GM18502 (cell line): ENCODE results near the gene SLC25A43.
"Not testable (repeated sequence)": the region's sequence is repeated elsewhere in the genome, so short reads cannot be mapped to it uniquely, and the experiment has no call there.

Experiments used
- ATAC-seq: cut with Tn5 transposase; IDR thresholded peaks from one replicate; pipeline ENCODE4 v1.9.1; 2021; ENCODE audit warnings: mild to moderate bottlenecking; ENCODE audit not compliant: unreplicated experiment, poor library complexity

Gene SLC25A43

DNA sequence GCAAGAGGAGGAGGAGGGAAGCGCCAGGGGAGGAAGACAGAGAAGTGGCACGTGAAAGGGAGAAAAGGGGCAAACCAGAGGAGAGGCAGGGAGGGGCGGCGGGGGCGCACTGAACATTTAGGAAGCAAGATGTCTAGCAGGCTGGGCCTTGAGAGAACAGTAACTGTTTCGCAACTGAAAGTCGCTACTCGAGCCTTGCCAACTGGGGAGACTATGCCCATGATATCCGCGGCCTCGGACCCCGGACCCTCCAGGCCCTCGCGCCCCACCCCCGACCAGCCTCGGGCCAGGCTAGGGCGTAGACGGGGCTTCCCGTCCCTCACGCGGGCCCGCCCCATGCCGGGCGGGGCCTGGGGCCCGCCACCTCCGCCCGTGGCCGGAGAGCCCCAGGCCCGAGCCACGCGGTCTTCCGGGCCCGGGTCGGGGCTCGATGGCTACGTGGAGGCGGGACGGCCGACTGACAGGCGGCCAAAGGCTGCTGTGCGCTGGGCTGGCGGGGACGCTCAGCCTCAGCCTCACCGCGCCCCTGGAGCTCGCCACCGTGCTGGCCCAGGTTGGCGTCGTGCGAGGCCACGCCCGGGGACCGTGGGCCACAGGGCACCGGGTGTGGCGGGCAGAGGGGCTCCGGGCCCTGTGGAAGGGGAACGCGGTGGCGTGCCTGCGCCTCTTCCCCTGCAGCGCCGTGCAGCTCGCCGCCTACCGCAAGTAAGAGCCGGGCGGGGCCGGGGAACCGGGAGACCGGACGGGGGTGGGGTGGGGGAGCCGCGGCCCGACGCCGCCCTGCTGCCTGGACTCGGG, at the start of gene SLC25A43:
Gene SLC25A43, plus strand, starts transcription at position 363 of the 798 bp plus-strand sequence. Its CDS starts 68 bp downstream, at position 431.
- ATAC-seq = peak; percentile 92

DNA sequence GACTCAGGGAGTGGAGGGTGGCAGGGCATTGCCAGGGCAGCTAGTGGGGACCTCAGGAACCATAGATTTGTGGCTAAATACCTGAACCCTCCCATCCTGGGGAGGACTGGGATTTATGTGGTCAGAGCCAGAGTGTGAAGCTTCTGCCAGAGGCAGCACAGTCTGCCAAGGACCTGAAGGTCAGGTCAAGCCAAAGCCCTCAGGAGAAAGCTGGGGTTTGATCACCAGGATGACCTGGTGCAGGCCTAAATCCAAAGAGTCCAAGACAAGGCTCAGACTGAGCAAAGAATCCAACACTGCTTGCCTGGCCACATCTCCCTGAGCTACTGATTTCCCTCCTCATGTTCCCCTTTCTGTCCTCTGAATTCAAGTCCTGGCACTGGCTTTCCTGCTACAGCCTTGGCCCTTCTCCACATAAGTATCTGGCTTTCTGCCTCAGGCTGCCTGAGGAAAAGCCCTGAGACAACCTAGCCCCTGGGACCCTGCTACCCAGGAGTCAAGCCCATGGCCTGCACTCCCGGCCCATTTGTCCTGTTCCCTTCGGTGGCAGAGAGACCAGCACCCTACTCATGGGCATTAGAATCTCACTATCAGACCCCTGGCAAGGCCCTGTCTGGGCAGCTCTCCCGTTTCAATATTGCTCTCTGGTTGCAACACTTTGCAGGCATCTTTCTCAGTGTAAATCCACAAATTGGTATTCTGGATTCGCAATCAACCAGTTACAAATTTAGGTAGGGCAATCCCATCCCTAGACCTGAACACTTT, 39.3 kb upstream of the SLC25A43 start:
- ATAC-seq = no peak

DNA sequence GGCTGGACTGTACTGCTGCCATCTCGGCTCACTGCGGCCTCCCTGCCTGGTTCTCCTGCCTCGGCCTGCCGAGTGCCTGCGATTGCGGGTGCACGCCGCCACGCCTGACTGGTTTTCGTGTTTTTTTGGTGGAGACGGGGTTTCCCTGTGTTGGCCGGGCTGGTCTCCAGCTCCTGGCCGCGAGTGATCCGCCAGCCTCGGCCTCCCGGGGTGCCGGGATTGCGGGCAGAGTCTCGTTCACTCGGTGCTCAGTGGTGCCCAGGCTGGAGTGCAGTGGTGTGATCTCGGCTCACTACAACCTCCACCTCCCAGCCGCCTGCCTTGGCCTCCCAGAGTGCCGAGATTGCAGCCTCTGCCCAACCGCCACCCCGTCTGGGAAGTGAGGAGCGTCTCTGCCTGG, 37.7 kb upstream of the SLC25A43 start:
- ATAC-seq = not testable (repeated sequence)

DNA sequence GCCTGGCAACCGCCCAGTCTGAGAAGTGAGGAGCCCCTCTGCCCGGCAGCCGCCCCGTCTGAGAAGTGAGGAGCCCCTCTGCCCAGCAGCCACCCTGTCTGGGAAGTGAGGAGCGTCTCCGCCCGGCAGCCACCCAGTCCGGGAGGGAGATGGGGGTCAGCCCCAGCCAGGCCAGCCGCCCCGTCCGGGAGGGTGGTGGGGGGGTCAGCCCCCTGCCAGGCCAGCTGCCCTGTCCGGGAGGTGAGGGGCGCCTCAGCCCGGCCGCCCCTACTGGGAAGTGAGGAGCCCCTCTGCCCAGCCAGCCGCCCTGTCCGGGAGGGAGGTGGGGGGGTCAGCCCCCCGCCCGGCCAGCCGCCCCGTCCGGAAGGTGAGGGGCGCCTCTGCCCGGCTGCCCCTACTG, 37.1 kb upstream of the SLC25A43 start:
- ATAC-seq = not testable (repeated sequence)

DNA sequence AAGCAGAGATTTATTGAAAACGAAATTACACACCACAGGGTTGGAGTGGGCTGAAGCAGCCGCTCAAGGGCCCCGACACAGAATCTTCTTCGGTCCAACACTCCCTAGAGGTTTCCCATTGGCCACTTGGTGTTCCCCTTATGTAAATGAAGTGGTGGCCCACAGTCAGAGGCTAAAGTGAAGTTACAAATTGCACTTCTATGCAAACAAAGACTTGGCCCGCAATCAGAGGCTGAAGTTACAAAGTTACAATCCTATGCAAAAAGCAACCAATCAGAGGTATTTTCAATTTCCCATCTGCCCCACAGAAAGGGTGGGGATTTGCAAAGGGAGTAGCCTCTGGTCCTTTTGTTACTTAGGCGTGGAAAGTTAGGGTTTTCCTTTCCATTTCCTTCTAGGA, 35.7 kb upstream of the SLC25A43 start:
- no peak for ATAC-seq

DNA sequence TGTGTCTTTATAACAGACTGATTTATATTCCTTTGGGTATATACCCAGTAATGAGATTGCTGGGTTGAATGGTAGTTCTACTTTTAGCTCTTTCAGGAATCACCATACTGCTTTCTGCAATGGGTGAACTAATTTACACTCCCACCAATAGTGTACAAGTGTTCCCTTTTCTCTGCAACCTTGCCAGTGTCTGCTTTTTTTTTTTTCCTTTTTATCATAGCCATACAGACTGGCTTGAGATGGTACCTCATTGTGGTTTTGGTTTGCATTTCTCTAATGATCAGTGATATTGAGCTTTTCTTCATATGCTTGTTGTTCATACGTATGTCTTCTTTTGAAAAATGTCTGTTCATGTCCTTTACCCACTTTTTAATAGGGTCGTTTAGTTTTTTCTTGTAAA, 27.3 kb upstream of the SLC25A43 start:
- not testable (repeated sequence) for ATAC-seq

DNA sequence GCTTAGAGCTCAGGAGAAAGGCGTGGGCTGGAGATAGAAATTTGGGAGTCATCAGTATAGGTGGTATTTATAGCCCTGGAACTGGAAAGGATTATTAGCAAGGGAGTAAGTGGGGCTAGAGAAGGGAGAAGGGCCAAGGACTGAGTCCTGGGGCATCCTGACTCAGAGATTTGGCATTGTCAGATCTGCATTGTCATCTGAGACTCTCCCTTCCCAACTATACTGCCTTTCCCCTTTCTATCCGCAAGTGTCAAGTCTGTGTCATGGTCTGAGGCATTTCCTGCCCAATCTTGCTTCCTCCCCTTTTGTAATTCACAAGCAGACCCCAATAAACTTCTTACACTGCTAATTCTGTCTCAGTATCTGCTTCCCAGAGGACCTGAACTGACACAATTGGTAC, 24.4 kb upstream of the SLC25A43 start:
- no peak for ATAC-seq

DNA sequence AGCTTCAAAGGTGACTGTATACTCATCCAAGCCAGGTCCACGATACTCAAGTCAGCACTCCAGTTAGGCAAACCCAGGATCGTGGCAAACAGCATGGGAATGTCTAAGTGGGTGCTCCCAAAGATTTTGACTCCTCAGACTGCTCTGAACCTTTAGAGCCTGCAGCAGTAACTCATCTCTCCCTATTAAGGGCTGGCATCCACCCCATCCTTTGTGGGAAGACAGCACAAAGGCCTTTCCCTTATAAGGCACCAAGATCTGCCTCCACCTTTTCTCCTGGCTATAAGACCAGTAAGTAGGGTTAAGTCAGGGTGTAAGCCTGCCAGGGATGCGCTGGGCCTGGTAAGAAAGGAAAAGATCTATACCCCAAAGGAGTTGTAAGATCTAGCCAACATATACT, 23.6 kb upstream of the SLC25A43 start:
- no peak for ATAC-seq

DNA sequence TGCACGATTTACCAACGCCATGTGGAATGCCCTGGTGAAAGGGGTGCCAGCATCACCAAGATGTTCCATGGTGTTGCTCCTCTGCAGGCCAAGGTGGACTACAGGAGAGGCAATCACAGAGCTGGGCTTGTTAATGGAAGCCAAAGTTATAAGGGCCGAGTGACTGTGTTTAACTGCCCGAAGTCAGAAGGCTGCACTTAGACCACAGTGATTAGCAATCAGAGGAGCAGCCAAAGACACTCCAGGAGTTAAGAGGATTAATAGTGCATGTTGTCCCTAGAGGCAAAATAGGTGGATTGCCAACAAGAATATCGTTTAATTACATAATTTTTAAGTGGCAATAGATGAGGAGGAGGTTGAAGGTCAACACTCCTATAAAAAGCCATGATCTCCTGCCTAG, 22.8 kb upstream of the SLC25A43 start:
- no peak for ATAC-seq

DNA sequence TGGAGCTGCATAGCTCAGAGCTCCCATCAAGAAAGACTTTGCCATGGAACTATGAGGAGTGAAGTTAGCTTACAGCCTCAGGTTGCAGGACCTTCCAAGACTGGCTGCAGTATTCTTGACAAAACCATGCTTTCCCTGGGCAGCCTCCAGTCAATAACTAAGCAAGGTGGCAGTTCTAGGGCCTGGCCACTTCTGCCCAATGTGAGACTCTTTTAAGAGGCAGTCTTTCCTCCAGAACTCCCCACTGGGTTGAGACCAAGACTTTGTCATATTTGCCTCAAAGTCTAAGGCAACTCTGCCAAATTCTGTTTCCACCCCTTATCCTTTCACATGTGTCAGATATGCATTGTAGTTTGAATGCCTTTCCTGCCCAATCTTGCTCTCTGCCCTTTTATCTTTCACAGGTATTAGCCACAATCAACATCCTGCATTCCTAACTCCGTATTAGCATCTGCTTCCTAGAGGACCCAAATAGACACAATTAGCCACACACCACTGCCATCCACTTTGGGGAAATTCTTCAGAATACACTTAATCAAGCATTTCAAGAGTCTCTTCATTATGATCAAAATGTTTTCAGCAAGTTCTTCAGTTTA, 17.7 kb upstream of the SLC25A43 start:
- no peak for ATAC-seq

DNA sequence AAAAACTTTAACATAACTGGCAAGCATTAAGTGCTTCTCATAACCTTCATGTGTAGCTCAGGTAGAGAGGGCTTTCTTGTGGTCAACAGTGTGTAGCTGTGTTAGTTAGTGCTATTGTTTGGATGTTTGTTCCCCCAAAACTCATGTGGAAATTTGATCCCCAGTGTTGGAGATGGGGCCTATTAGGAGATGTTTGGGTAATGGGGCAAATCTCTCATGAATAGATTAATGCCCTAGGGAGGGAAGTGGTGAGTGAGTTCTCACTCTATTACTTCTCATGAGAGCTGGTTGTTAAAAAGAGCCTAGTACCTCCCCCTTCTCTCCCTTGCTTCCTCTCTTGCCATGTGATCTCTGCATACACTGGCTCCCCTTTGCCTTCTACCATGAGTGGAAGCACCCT, 16.5 kb upstream of the SLC25A43 start:
- ATAC-seq = no peak

DNA sequence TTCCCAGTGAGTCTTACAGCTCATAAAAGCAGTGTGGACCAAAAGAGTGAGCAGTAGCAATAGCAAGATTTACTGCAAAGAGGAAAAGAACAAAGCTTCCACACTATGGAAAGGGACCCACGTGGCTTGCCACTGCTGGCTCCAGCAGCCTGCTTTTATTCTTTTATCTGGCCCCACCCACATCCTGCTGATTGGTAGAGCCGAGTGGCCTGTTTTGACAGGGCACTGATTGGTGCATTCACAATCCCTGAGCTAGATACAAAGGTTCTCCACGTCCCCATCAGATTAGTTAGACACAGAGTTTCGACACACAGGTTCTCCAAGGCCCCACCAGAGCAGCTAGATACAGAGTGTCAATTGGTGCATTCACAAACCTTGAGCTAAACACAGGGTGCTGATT, 12.5 kb upstream of the SLC25A43 start:
- not testable (repeated sequence) for ATAC-seq

DNA sequence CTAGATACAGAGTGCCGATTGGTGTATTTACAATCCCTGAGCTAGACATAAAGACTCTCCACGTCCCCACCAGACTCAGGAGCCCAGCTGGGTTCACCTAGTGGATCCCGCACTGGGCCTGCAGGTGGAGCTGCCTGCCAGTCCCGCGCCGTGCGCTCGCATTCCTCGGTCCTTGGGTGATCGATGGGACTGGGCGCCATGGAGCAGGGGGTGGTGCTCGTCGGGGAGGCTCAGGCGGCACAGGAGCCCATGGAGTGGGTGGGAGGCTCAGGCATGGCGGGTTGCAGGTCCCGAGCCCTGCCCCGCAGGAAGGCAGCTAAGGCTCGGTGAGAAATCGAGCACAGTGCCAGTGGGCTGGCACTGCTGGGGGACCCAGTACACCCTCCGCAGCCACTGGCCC, 11.7 kb upstream of the SLC25A43 start:
- not testable (repeated sequence) for ATAC-seq

DNA sequence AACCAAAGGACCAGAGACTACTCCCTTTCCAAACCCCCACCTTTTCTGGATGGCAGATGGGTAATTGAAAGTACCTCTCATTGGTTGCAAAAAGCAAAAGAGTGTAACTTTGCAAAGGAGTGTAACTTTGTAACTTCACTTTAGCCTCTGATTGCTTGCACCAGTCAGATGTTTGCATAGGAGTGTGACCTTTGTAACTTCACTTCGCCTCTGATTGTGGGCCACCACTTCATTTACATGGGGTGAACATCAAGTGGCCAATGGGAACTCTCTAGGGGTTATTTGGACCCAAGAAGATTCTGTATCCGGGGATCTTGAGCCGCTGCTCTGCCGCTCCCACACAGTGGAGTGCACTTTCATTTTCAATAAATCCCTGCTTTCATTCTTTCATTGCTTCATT, 9.9 kb upstream of the SLC25A43 start:
- no peak for ATAC-seq

DNA sequence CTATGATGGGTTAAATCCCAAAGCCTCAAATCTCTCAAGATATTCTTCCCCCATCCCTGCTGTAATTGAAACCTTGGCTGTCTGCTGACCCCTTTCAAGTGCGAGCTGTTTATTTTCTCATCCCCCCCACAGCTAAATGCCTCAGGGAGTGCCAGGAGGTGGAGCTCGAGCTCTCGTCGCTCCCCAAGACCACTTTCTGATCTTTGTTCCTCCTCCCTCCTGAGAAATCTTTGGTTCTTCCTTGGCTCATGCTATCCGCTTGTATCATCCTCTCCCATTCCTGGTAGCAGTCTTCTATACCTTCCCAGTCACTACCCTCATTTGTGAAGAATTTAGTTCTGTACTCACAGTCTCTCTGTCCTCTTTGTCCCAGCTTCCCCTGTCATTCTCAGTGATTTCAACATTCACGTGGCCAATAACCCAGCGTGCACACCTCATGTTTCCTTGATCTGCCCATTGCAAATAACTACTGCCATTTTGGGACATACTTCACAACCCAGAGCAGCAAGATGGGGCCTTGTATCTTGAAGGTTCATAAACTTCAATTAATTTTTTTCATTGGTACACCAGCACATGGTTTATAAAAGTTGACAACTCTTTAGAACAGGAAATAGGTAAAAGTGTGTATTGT, 9.2 kb upstream of the SLC25A43 start:
- ATAC-seq = no peak

DNA sequence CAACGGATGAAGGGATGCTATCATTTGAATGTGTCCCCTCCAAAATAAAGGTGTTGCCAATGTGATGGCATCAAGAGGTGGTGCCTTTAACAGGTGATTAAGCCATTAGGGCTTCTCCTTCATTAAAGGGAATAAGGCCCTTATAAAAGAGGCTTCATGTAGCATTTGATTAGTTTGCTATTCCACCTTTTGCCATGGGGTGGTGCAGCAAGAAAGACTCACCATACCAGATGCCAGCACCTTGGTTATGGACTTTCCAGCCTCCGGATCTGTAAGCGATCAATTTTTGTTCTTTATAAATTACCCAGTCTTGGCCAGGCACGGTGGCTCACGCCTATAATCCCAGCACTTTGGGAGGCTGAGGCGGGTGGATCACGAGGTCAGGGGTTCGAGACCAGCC, 7.9 kb upstream of the SLC25A43 start:
- no peak for ATAC-seq

DNA sequence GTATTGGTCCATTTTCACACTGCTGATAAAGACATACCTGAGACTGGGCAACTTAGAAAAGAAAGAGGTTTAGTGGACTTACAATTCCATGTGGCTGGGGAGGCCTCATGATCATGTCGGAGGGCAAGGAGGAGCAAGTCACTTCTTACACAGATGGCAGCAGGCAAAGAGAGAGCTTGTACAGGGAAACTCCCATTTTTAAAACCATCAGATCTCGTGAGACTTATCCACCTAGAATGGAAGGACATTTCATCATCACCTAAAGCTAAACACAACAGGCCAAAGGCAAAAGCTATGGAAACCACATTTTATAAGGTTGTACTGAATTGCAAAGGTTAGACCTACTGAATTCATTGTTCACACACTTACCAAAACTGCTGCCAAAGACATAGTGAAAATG, 6.0 kb upstream of the SLC25A43 start:
- ATAC-seq = no peak

DNA sequence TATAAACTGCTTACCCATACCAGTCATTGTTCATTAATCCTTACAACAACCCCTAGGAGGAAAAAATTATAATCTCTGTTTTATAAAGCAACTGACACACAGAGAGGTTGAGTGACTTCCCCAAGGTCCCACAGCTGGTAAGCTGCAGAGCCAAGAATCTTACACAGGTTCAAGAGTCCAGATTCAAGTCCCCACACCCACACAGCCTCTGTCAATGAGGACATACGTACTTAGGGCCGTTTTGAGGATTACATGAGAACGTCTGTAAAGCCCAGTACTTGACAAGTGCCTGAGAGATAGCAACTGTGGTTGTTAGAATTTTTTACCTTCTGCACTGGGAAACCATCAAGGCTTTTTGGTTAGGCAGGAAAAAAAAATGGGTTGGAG, 556 bp upstream of the SLC25A43 start:
- peak; percentile 21 for ATAC-seq

DNA sequence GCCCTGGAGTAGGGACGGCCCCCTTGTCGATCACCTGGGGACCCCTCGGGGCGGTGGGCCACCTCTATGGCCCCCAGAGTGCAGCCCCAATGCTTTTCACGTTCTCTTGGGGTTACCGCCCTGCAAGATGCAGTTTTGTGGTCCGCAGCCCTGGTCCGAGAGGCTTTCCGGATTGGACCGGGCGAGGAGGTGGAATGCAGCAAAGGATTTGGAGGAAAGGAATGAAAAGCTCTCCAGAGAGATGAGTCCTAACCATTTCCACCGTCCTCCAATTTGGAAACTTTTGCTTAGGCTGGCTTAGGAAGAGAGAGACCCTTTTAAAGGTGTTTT, 601 bp downstream of the SLC25A43 start:
- peak; percentile 25 for ATAC-seq

DNA sequence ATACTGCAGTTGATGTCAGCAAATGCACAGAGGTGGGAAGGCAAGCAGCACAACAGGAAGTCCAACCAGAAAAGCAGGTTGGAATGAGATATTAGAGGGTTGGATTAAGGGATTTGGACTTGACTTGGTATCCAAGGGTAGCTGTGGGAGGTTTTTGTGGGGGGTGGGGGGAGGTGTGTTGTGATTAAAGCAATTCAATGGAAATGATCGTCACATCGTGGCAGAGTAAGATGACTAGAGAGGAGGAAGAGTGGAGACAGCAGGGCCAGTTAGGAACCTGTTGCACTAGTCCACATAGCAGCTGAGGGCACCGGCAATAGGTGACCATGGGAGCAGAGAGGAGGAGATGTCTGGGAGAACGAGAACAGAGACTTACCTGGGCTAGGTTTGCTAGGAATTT, 2.4 kb downstream of the SLC25A43 start:
- ATAC-seq = no peak

DNA sequence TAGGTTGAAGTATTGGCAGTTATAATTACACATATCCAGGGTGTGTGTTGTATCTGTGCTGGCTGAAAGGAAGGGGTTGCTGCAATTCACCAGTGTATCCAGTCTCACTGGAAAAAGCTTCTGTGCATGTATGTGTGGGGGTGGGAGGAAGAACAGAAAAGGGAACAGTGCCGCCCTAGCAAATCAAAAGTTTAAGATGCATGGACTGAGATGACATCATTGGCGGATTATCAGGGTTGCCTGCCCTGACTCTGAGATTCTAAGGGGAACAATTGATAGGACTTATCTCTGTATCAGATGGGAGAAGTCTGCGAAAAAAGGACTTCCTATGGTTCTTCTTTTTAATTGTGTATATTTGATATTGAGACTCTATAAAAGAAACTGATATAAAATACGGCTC, 3.5 kb downstream of the SLC25A43 start:
- ATAC-seq = no peak
